Spleen (tissue), 11 donors: ENCODE results near the gene NFATC2IP. TPM values are rescaled to one million over a fixed set of nuclear protein-coding genes. Genes with fewer than 3 reads are reported as not detected.

ENCODE experiments used
- DNase-seq: peaks from one replicate; pipeline ENCODE4 v3.0.0-alpha.2; 2020
- H3K27ac ChIP-seq, 8 donors: fragments of 200-600 bp; sonication (generic) in 7 of 8; 1 replicate in 4 of 8; 2 replicates in 4 of 8; pipeline versions ENCODE4 v1.5.0 to v1.8.0; 2016 to 2021; ENCODE audit warnings: inconsistent platforms in 4 of 8, mild to moderate bottlenecking in 4 of 8, moderate library complexity in 1 of 8
- H3K27me3 ChIP-seq, 7 donors: fragments of 200-600 bp; sonication (generic) in 6 of 7; replicated peaks in 1 of 7; 1 replicate in 4 of 7; 2 replicates in 3 of 7; pipeline versions ENCODE4 v1.5.0 to v1.8.0; 2016 to 2021; ENCODE audit warnings: inconsistent platforms in 3 of 7, mild to moderate bottlenecking in 1 of 7
- H3K36me3 ChIP-seq, 6 donors: fragments of 200-600 bp; sonication (generic) in 5 of 6; 1 replicate in 4 of 6; 2 replicates in 2 of 6; pipeline versions ENCODE4 v1.5.0 to v1.8.0; 2016 to 2021; ENCODE audit warnings: inconsistent platforms in 2 of 6
- H3K4me1 ChIP-seq, 6 donors: fragments of 200-600 bp; sonication (generic) in 5 of 6; 1 replicate in 3 of 6; 2 replicates in 3 of 6; pipeline versions ENCODE4 v1.5.0 to v1.8.0; 2016 to 2021; ENCODE audit warnings: inconsistent platforms in 3 of 6
- H3K4me3 ChIP-seq, 8 donors: fragments of 200-600 bp; sonication (generic) in 7 of 8; 1 replicate in 4 of 8; 2 replicates in 4 of 8; pipeline versions ENCODE4 v1.5.0 to v1.8.0; 2016 to 2021; ENCODE audit warnings: inconsistent platforms in 4 of 8, mild to moderate bottlenecking in 4 of 8, moderate library complexity in 2 of 8
- H3K9me3 ChIP-seq, 8 donors: fragments of 200-600 bp; sonication (generic) in 7 of 8; 1 replicate in 4 of 8; 2 replicates in 4 of 8; pipeline versions ENCODE4 v1.5.0 to v1.8.0; 2016 to 2021; ENCODE audit warnings: inconsistent platforms in 4 of 8
- POLR2A ChIP-seq, 3 donors: fragments of 450-650 bp; IDR thresholded peaks; one replicate each; pipeline ENCODE4 v1.5.1; 2017; ENCODE audit warnings: antibody characterized with exemption in 3 of 3, mild to moderate bottlenecking in 1 of 3
- POLR2AphosphoS5 ChIP-seq, 3 donors: sonication (generic); formaldehyde crosslinking; IDR thresholded peaks; one replicate each; pipeline ENCODE4 v1.5.1; 2017; ENCODE audit warnings: antibody characterized with exemption in 3 of 3
- WGBS, 5 donors: extraction: QIAGEN DNeasy Blood & Tissue Kit in 3 of 5; methylation state at CpG; one replicate each; pipeline versions ENCODE4 v1.1.5 to v1.1.7; 2013 to 2018; 5-methylcytosine and 5-hydroxymethylcytosine counted together
- intact Hi-C: fragments of 100-400 bp; cut with DNase I; formaldehyde crosslinking; loops from one replicate; pipeline ENCODE4 v1.15.0; 2023; ENCODE audit warnings: low total_unique reads
- polyA plus RNA-seq, 3 donors: library from polyadenylated mRNA; stranded (reverse); fragments of 200-250 nt; gene quantifications; one replicate each; pipeline ENCODE4 v1.2.1, GENCODE V29; 2013
- total RNA-seq, 7 donors: library from RNA; depleted of rRNA in 3 of 7; stranded (reverse); fragments of >200 nt in 3 of 7; fragmentation: NEBNext Ultra II Directional in 4 of 7; extraction: Animal tissue kit (Norgen Biotek cat#: 25700) in 4 of 7; gene quantifications; one replicate each; pipeline versions ENCODE4 v1.1.0 to v1.2.1, GENCODE V29; 2016 to 2021
- TF ChIP-seq, protein P1 (sequence below), 11 experiments: fragments of 200-600 bp in 7 of 11; fragments of 450-650 bp in 4 of 11; sonication (generic) in 4 of 11; IDR thresholded peaks in 8 of 11; conservative IDR thresholded peaks in 3 of 11; 1 replicate in 7 of 11; 2 replicates in 4 of 11; pipeline versions ENCODE4 v1.4.0 to v1.8.0; 2016 to 2021; ENCODE audit warnings: antibody characterized with exemption in 11 of 11, inconsistent platforms in 4 of 11, mild to moderate bottlenecking in 1 of 11
- donor health status: healthy with polysubstance abuse.
- donor health status: DM: no; HTN: no; CAD: no; lungs with moderate emphysema.
- donor health status: DM: no; HTN: no; CAD: no.
- donor health status: Bipolar disorder and iron deficiency.
- donor health status: healthy.
- donor health status: DM: no; HTN: no; CAD: no.
- donor health status: DM: yes; HTN: yes; CAD: no.

NFATC2IP gene
- total and polyA plus RNA-seq, 10 donors: 21.1 to 63.5 (median 46.5) TPM

DNA sequence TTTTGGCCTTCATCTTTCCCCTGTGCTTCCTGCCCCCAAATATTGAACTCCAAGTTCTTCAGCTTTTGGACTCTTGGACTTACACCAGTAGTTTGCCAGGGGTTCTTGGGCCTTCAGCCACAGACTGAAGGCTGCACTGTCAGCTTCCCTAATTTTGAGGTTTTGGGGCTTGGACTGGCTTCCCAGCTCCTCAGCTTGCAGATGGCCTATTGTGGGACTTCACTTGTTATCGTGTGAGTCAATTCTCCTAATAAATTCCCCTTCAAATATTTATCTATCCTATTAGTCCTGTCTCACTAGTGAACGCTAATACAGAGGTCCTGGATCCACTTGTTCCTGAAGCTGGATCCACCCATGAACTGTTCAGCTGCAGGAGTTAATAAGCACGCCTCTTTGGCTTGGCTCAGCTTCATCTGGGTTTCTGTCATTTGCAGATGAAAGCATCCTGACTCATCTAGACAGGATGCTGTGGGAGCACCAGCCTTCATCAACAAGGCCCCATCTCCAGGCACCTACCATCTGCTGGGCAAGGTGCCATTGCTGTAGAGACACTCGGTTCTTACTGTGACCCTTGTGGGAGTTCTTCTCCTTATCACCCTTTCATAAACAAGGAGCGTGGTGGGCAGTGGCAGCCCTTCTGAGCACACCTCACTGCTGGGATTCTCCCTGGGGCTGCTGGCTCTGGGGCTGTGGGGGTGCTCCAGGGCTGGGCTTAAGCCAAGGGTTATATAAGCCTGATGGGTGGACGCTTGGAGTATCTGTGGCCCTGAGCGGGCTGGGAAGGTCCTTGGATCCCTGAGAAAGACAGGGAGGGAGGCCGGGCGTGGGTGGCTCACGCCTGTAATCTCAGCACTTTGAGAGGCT is 57.2 kb downstream of the NFATC2IP start:
- Histone ChIP-seq H3K9me3 (no peaks in the 10 kb centered on the region), H3K4me1 (peaks cover 0 to 36% (median 5%) of the 10 kb centered on the region in 6 donors), H3K27ac (peak overlapping the region in 3 of 8 donors; percentile 31 to 67 (median 45)), H3K27me3 (peaks cover 0 to 5% (median 0%) of the 10 kb centered on the region in 7 donors), H3K4me3 (no peak overlapping the region), H3K36me3 (no peaks in the 10 kb centered on the region)
- no peak for DNase-seq
- 49 to 70% (median 54%) methylated on average over 8 to 10 of the region's 10 CpGs for WGBS, 5 donors
- intact Hi-C loops: no loop called here
- TF ChIP-seq POLR2A (IDR thresholded peaks at IDR 0.05) (no peak), POLR2AphosphoS5 (IDR thresholded peaks at IDR 0.05) (peak in 1 of 3 donors; percentile 10)
- TF ChIP-seq, protein P1, sequence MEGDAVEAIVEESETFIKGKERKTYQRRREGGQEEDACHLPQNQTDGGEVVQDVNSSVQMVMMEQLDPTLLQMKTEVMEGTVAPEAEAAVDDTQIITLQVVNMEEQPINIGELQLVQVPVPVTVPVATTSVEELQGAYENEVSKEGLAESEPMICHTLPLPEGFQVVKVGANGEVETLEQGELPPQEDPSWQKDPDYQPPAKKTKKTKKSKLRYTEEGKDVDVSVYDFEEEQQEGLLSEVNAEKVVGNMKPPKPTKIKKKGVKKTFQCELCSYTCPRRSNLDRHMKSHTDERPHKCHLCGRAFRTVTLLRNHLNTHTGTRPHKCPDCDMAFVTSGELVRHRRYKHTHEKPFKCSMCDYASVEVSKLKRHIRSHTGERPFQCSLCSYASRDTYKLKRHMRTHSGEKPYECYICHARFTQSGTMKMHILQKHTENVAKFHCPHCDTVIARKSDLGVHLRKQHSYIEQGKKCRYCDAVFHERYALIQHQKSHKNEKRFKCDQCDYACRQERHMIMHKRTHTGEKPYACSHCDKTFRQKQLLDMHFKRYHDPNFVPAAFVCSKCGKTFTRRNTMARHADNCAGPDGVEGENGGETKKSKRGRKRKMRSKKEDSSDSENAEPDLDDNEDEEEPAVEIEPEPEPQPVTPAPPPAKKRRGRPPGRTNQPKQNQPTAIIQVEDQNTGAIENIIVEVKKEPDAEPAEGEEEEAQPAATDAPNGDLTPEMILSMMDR (IDR thresholded peaks at IDR 0.05 in 8 of 11, conservative IDR thresholded peaks at IDR 0.05 in 3 of 11): no peak

DNA sequence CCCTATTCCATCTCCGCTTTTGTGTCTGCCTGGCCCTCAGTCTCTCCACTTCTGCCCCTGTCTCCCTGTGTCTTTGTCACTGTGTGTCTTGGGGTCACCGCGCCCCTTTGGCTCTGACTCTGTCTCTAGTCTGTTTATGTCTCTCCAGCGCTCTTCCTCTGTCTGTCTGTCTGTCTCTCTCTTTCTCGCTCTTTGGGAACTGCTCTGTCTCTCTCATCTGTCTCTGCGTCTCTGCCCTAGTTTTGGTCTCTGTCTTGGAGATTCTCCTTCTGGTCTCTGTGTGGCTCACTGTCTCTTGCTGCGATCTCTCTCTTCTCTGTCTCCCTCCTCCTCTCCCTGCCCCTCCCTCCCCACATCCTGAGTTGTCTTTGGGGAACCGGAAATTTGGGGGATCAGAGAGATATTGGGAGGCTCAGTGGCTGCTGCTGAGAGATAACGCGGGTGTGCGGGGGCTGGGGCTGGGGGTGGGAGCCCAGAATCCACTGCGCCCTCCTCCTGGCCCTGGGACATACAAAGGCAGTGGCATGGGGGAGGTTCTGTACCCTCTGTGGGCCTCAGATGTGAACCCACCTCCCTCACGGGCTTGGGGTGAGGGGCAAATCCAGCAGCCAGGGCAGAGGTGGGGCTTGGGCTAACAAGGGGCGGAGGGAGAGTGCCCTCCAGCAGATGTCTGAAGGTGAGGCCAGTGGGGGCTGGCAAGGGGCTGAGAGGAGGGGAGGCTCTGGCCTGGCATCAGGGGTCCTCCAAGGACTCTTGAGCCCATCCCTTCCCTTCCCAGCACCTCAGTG is 58.5 kb downstream of the NFATC2IP start:
- Histone ChIP-seq H3K4me1 (peaks cover 0 to 46% (median 6%) of the 10 kb centered on the region in 6 donors), H3K4me3 (no peak overlapping the region), H3K9me3 (no peaks in the 10 kb centered on the region), H3K27me3 (peaks cover 0 to 5% (median 0%) of the 10 kb centered on the region in 7 donors), H3K36me3 (no peaks in the 10 kb centered on the region), H3K27ac (peak overlapping the region in 3 of 8 donors; percentile 31 to 67 (median 45))
- intact Hi-C loops: no loop called here
- TF ChIP-seq, protein P1 (IDR thresholded peaks at IDR 0.05 in 8 of 11, conservative IDR thresholded peaks at IDR 0.05 in 3 of 11): no peak
- TF ChIP-seq POLR2AphosphoS5 (IDR thresholded peaks at IDR 0.05) (no peak), POLR2A (IDR thresholded peaks at IDR 0.05) (no peak)
- DNase-seq: no peak
- WGBS, 5 donors: 41 to 57% (median 52%) methylated on average over 14 of the region's 14 CpGs

- Histone ChIP-seq H3K36me3 (no peaks in the 10 kb centered on the region), H3K4me1 (peaks cover 0 to 46% (median 6%) of the 10 kb centered on the region in 6 donors), H3K27me3 (peaks cover 0 to 5% (median 0%) of the 10 kb centered on the region in 7 donors), H3K4me3 (no peak overlapping the region), H3K9me3 (no peaks in the 10 kb centered on the region), H3K27ac (peak overlapping the region in 1 of 8 donors; percentile 67)
- DNase-seq: no peak
- WGBS, 5 donors: 86 to 94% (median 91%) methylated on average over 2 of the region's 2 CpGs
- intact Hi-C loops: no loop called here
- TF ChIP-seq, protein P1 (IDR thresholded peaks at IDR 0.05 in 8 of 11, conservative IDR thresholded peaks at IDR 0.05 in 3 of 11): no peak
- TF ChIP-seq POLR2A (IDR thresholded peaks at IDR 0.05) (no peak), POLR2AphosphoS5 (IDR thresholded peaks at IDR 0.05) (no peak)
These were observed 59.1 kb downstream of the NFATC2IP start for GRCh38 chr16:29009838-29010166.

GRCh38 chr16:29011112-29011511 is 60.4 kb downstream of the NFATC2IP start:
- Histone ChIP-seq H3K4me1 (peaks cover 0 to 46% (median 6%) of the 10 kb centered on the region in 6 donors), H3K27me3 (peaks cover 0 to 5% (median 0%) of the 10 kb centered on the region in 7 donors), H3K9me3 (no peaks in the 10 kb centered on the region), H3K4me3 (no peak overlapping the region), H3K27ac (no peak overlapping the region), H3K36me3 (no peaks in the 10 kb centered on the region)
- no peak for TF ChIP-seq POLR2AphosphoS5 (IDR thresholded peaks at IDR 0.05)
- TF ChIP-seq POLR2A (IDR thresholded peaks at IDR 0.05): no peak
- TF ChIP-seq, protein P1 (IDR thresholded peaks at IDR 0.05 in 8 of 11, conservative IDR thresholded peaks at IDR 0.05 in 3 of 11): no peak
- WGBS, 5 donors: 55 to 74% (median 65%) methylated on average over 7 to 8 of the region's 8 CpGs
- DNase-seq: no peak
- intact Hi-C loops: no loop called here
